ENCODE results near the gene OSBPL10.

Gene OSBPL10

DNA sequence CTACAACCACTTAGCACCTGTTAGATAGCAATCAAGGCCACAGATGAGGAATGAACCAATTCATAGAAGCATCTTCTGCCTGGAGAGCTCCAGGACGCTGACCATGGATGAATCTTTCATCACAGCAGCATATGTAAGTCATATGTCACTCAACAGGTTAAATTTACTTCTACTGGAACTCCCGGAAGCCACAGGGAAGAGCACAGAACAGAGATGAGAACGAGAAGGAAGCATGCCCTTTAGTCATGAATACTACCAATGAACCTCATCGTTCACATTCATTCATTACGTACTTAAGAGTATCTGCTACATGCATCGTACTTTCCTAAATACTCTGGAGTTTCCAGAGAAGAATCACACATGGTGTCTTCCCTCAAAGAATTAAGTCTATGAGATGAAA lies 255.5 kb downstream of the OSBPL10 start:
- Histone ChIP-seq H3K36me3 (replicated peaks; ENCODE audit: low read depth, low read length) (no peaks in the 10 kb centered on the region), H3K9me3 (ENCODE audit: insufficient read depth, low read length) (no peaks in the 10 kb centered on the region)

DNA sequence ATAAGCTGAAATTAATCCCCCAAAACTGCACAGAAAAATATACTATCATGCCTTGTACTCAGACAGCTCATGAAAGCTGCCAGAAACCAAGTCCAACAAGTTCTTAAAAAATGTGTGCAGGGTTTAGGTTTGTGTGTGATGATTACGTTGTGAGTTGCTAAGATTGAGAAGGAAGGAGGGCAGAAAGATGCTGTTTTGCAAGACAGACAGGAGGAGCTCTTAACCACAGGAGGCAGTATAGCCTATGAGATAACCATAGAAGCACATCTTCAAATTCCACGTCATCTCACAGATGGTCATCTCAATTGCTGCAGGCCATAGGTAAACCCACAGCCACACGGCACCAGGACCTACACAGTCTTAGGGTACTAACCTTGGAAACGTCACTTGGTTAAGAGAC lies 256.4 kb downstream of the OSBPL10 start:
- Histone ChIP-seq H3K27ac (ENCODE audit: low read length) (no peak overlapping the region), H4K20me1 (ENCODE audit: insufficient read depth, low read length) (no peaks in the 10 kb centered on the region), H3K27me3 (ENCODE audit: low read depth, low read length) (no peaks in the 10 kb centered on the region), H2AFZ (ENCODE audit: low read depth, low read length) (no peak overlapping the region), H3K9ac (ENCODE audit: low read length) (no peak overlapping the region), H3K79me2 (ENCODE audit: low read length) (no peaks in the 10 kb centered on the region), H3K4me3 (ENCODE audit: low read length) (no peak overlapping the region), H3K4me2 (ENCODE audit: low read length) (no peak overlapping the region), H3K36me3 (replicated peaks; ENCODE audit: low read depth, low read length) (no peaks in the 10 kb centered on the region), H3K4me1 (ENCODE audit: low read length) (peaks cover 3% of the 10 kb centered on the region; the same call in 1 of the 2 replicates), H3K9me3 (ENCODE audit: insufficient read depth, low read length) (no peaks in the 10 kb centered on the region)
- TF ChIP-seq, protein P1, sequence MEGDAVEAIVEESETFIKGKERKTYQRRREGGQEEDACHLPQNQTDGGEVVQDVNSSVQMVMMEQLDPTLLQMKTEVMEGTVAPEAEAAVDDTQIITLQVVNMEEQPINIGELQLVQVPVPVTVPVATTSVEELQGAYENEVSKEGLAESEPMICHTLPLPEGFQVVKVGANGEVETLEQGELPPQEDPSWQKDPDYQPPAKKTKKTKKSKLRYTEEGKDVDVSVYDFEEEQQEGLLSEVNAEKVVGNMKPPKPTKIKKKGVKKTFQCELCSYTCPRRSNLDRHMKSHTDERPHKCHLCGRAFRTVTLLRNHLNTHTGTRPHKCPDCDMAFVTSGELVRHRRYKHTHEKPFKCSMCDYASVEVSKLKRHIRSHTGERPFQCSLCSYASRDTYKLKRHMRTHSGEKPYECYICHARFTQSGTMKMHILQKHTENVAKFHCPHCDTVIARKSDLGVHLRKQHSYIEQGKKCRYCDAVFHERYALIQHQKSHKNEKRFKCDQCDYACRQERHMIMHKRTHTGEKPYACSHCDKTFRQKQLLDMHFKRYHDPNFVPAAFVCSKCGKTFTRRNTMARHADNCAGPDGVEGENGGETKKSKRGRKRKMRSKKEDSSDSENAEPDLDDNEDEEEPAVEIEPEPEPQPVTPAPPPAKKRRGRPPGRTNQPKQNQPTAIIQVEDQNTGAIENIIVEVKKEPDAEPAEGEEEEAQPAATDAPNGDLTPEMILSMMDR (IDR thresholded peaks at IDR 0.05; ENCODE audit: low read depth, low read length): peak; percentile 78
- no peak for TF ChIP-seq EZH2phosphoT487 (IDR thresholded peaks at IDR 0.05; ENCODE audit: low read depth)

More for the DNA sequence above, 255.5 kb downstream of the OSBPL10 start:
- H3K79me2 ChIP-seq (ENCODE audit: low read length): no peaks in the 10 kb centered on the region
- no peak overlapping the region for H3K4me2 ChIP-seq (ENCODE audit: low read length)
- no peak overlapping the region for H3K4me3 ChIP-seq (ENCODE audit: low read length)
- no peak for TF ChIP-seq EZH2phosphoT487 (IDR thresholded peaks at IDR 0.05; ENCODE audit: low read depth)
- TF ChIP-seq, protein P1 (IDR thresholded peaks at IDR 0.05; ENCODE audit: low read depth, low read length): no peak
- no peak overlapping the region for H3K9ac ChIP-seq (ENCODE audit: low read length)
- H2AFZ ChIP-seq (ENCODE audit: low read depth, low read length): no peak overlapping the region
- peaks cover 3% of the 10 kb centered on the region; the same call in 1 of the 2 replicates for H3K4me1 ChIP-seq (ENCODE audit: low read length)
- H3K27ac ChIP-seq (ENCODE audit: low read length): no peak overlapping the region
- H4K20me1 ChIP-seq (ENCODE audit: insufficient read depth, low read length): no peaks in the 10 kb centered on the region
- H3K27me3 ChIP-seq (ENCODE audit: low read depth, low read length): no peaks in the 10 kb centered on the region

DNA sequence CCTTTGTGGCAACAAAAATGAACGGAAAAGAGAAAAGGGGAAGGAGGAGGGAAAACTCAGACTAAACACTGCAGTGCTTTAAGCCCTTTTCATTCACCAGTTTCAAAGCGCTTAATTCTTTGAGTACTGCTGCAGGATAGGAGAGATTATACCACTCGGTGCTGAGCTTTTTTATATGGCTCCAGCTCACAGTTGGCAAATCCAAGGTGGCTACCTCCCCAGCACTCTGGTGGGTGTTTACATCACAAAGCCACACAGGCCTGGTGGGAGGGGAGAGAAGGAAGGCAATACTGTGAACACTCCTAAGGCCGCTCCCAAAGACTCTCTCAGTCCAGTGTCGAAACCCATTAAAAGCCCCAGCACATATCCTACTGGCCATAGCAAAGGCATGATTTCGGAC lies 256.9 kb downstream of the OSBPL10 start:
- Histone ChIP-seq H3K36me3 (replicated peaks; ENCODE audit: low read depth, low read length) (no peaks in the 10 kb centered on the region), H3K4me1 (ENCODE audit: low read length) (peaks cover 3% of the 10 kb centered on the region; the same call in 1 of the 2 replicates), H3K27me3 (ENCODE audit: low read depth, low read length) (no peaks in the 10 kb centered on the region), H4K20me1 (ENCODE audit: insufficient read depth, low read length) (no peaks in the 10 kb centered on the region), H3K9ac (ENCODE audit: low read length) (no peak overlapping the region), H3K4me3 (ENCODE audit: low read length) (no peak overlapping the region), H3K27ac (ENCODE audit: low read length) (no peak overlapping the region), H3K9me3 (ENCODE audit: insufficient read depth, low read length) (no peaks in the 10 kb centered on the region), H3K79me2 (ENCODE audit: low read length) (no peaks in the 10 kb centered on the region), H3K4me2 (ENCODE audit: low read length) (no peak overlapping the region), H2AFZ (ENCODE audit: low read depth, low read length) (no peak overlapping the region)
- TF ChIP-seq, protein P1 (IDR thresholded peaks at IDR 0.05; ENCODE audit: low read depth, low read length): no peak
- TF ChIP-seq EZH2phosphoT487 (IDR thresholded peaks at IDR 0.05; ENCODE audit: low read depth): no peak

DNA sequence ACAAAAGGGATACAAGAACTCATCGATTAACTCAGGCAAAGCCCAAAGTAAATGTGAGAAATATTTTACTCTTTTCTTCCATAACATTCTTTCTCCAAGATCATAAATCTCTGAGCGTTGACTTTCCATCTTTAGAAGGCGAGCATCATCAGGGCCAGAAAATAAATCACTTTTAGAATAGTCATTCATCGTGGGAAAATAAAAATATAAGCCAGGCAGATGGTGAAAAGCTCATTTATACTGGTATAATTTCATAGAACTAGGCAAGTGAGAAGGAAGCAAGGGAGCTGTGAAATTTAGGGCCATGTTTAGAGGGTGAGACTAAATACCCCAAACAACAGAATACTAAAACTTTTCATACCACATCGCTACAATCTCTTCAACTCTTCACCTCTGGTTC lies 257.4 kb downstream of the OSBPL10 start:
- Histone ChIP-seq H2AFZ (ENCODE audit: low read depth, low read length) (no peak overlapping the region), H3K27ac (ENCODE audit: low read length) (no peak overlapping the region), H3K79me2 (ENCODE audit: low read length) (no peaks in the 10 kb centered on the region), H3K9ac (ENCODE audit: low read length) (no peak overlapping the region), H3K9me3 (ENCODE audit: insufficient read depth, low read length) (no peaks in the 10 kb centered on the region), H3K36me3 (replicated peaks; ENCODE audit: low read depth, low read length) (no peaks in the 10 kb centered on the region), H3K4me2 (ENCODE audit: low read length) (no peak overlapping the region), H3K4me3 (ENCODE audit: low read length) (no peak overlapping the region), H3K27me3 (ENCODE audit: low read depth, low read length) (no peaks in the 10 kb centered on the region), H3K4me1 (ENCODE audit: low read length) (peaks cover 3% of the 10 kb centered on the region; the same call in 1 of the 2 replicates), H4K20me1 (ENCODE audit: insufficient read depth, low read length) (no peaks in the 10 kb centered on the region)
- TF ChIP-seq, protein P1 (IDR thresholded peaks at IDR 0.05; ENCODE audit: low read depth, low read length): no peak
- no peak for TF ChIP-seq EZH2phosphoT487 (IDR thresholded peaks at IDR 0.05; ENCODE audit: low read depth)
